ENCODE measurements around the gene CENPC.
"Not testable (repeated sequence)": the region's sequence is repeated elsewhere in the genome, so short reads cannot be mapped to it uniquely, and the experiment has no call there.

CENPC gene

GRCh38 chr4:67466751-67467150 is 78.6 kb downstream of the CENPC start:
- DNase-seq: no peak

- DNase-seq: no peak
Observed at GRCh38 chr4:67465763-67466052, 79.6 kb downstream of the CENPC start.

- DNase-seq: no peak
Observed at GRCh38 chr4:67465032-67465762, 80.1 kb downstream of the CENPC start.

GRCh38 chr4:67460574-67460973 is 84.7 kb downstream of the CENPC start:
- DNase-seq: no peak

DNA sequence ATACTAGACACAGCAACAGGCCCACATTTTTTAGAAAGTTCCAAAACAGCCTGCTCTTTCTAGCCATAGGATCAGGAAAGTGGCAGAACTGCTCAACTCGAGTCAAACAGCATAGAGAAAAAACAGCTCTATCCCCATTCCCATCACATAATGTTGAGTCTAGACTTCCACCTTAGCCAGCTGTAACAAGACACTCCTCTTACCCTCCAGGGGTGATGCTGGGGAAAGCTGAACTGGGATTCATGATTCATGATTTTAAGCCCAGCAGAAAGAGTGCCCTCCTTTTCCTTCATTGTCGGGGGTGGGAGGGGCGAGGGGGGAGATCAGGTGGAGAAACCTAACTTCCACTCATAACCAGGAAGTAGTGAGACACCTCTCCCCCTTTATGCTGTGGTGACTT is 86.1 kb downstream of the CENPC start:
- DNase-seq: no peak

- DNase-seq: peak; percentile 15
Observed at GRCh38 chr4:67456577-67457196, 88.6 kb downstream of the CENPC start.

DNA sequence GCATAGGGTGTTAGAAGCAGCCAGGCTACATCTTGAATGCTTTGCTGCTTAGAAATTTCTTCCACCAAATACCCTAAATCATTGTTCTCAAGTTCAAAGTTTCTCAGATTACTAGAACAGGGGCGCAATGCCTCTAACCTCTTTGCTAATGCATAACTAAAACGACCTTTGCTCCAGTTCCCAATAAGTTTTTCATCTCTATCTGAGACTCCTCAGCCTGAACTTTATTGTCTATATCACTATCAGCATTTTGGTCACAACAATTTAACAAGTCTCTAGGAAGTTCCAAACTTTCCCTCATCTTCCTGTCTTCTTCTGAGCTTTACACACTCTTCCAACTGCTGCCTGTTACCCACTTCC is 92.5 kb downstream of the CENPC start:
- not testable (repeated sequence) for DNase-seq

- DNase-seq: no peak
Observed at GRCh38 chr4:67452100-67452845, 93.0 kb downstream of the CENPC start.

DNA sequence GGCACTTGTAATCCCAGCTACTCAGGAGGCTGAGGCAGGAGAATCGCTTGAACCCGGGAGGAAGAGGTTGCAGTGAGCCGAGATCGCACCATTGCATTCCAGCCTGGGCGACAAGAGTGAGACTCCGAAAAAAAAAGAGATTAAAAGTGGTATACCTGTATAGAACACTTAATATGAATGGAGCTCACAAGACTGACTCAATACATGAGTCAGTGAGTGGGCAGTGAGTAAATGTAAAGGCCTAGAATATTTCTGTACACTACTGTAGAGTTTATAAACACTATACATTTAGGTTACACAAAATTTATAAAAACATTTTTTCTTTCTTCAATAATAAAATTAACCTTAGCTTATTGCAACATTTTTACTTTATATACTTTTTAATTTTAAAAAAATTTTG is 93.8 kb downstream of the CENPC start:
- no peak for DNase-seq

DNA sequence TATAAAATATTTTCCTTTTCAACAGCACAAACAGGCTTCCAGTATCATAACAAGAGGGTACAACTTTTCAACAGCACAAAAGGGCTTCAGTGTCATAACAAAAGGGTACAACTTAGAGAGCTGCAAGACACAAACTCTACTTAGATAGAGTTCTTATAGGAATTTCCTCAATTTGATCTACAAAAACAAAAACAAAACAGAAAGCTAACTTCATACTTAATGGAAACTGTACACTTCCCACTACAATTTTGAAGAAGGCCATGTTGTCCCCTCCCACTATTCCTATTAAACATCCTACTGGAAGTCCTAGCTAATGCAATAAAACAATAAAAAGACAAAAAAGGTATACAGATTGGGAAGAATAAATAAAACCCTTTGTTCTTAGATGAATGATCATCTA is 96.7 kb downstream of the CENPC start:
- no peak for DNase-seq

- DNase-seq: no peak
Observed at GRCh38 chr4:67447873-67448272, 97.4 kb downstream of the CENPC start.

DNA sequence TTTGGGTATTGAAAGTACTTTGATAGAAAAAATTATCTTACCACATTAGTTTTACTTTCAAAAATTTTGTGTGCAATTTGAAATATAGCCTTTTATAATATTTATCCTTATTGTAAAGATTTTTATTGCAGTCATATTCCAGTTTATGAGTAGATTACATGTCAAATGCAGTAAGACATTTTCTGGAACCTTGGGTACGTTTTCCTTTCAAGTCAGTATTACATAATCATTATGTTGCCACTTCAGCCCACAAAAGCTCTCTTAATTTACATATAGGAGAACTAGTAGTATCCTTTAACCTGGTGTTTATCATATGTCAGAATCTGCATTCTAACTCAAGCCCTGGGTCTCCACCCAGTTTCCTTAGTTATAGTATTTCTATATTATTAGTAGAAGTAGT is 98.5 kb downstream of the CENPC start:
- DNase-seq: peak; percentile 14

GRCh38 chr4:67445881-67446280 is 99.4 kb downstream of the CENPC start:
- not testable (repeated sequence) for DNase-seq

GRCh38 chr4:67438975-67439374 is 106.3 kb downstream of the CENPC start:
- DNase-seq: no peak

- DNase-seq: peak; percentile 35
Observed at GRCh38 chr4:67437974-67438713, 107.2 kb downstream of the CENPC start.

GRCh38 chr4:67436742-67437141 is 108.6 kb downstream of the CENPC start:
- no peak for DNase-seq

DNA sequence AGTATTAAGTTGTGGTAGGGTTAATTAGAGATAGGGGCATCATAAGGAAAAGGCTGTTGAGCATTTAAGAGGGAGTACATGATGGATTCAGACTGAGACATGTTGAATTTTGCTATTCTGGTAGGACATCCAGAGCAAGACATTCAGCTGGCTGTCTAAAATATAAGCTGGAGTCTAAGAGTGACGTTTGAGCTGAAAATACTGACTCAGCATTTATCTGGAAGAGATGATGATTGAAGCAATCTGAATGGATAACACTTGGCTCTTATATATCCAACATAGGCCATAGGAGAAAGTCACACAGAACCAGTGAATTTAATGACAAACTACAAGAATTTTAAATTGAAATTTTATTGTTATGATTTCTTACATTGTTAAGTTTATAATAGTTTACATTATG is 114.3 kb downstream of the CENPC start:
- no peak for DNase-seq

- no peak for DNase-seq
Observed at GRCh38 chr4:67428819-67429218, 116.5 kb downstream of the CENPC start.

Data from hematopoietic multipotent progenitor cell treated with erythropoietin and hydrocortisone succinate and interleukin-3 and kit ligand, for 6 days (in vitro differentiated cells).